SU-DHL-6 (cell line): ENCODE measurements around the gene SLC37A2.
"Not testable (repeated sequence)": the region's sequence is repeated elsewhere in the genome, so short reads cannot be mapped to it uniquely, and the experiment has no call there.

Source experiments
- EZH2phosphoT487 ChIP-seq: fragments of 200-600 bp; sonication (generic), shearing (Covaris generic); conservative IDR thresholded peaks from 2 replicates; pipeline ENCODE4 v1.6.1; 2018; ENCODE audit warnings: mild to moderate bottlenecking, antibody characterized with exemption, low read length, moderate library complexity, mixed read lengths
- TF ChIP-seq, protein P1 (sequence below): fragments of 200-600 bp; sonication (generic); IDR thresholded peaks from one replicate; pipeline ENCODE4 v1.5.1; 2017; ENCODE audit warnings: antibody characterized with exemption, mild to moderate bottlenecking, low read length, moderate library complexity; ENCODE audit not compliant: insufficient read depth, poor library complexity, severe bottlenecking

DNA sequence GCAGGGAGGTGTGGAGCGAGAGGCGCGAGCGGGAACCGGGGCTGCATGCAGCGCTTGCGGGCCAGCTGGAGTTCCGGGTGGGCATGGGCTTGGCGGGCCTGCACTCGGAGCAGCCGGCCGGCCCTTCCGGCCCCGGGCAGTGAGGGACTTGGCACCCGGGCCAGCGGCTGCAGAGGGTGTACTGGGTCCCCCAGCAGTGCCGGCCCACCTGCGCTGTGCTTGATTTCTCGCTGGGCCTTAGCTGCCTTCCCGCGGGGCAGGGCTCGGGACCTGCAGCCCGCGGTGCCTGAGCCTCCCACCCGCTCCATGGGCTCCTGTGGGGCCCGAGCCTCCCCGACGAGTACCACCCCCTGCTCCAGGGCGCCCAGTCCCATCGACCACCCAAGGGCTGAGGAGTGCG, 26.4 kb downstream of the SLC37A2 start:
- TF ChIP-seq, protein P1, sequence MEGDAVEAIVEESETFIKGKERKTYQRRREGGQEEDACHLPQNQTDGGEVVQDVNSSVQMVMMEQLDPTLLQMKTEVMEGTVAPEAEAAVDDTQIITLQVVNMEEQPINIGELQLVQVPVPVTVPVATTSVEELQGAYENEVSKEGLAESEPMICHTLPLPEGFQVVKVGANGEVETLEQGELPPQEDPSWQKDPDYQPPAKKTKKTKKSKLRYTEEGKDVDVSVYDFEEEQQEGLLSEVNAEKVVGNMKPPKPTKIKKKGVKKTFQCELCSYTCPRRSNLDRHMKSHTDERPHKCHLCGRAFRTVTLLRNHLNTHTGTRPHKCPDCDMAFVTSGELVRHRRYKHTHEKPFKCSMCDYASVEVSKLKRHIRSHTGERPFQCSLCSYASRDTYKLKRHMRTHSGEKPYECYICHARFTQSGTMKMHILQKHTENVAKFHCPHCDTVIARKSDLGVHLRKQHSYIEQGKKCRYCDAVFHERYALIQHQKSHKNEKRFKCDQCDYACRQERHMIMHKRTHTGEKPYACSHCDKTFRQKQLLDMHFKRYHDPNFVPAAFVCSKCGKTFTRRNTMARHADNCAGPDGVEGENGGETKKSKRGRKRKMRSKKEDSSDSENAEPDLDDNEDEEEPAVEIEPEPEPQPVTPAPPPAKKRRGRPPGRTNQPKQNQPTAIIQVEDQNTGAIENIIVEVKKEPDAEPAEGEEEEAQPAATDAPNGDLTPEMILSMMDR, result not testable (repeated sequence)
- not testable (repeated sequence) for TF ChIP-seq EZH2phosphoT487
